ENCODE results near the gene ZNF18.
"Not testable (repeated sequence)": the region's sequence is repeated elsewhere in the genome, so short reads cannot be mapped to it uniquely, and the experiment has no call there.

ZNF18 gene

GRCh38 chr17:11986179-11986941, 10.9 kb downstream of the ZNF18 start:
- no peak for DNase-seq

- DNase-seq, result no peak
Observed at GRCh38 chr17:11981862-11982261, 15.4 kb downstream of the ZNF18 start.

GRCh38 chr17:11980813-11981212, 16.5 kb downstream of the ZNF18 start:
- DNase-seq, result no peak

GRCh38 chr17:11979795-11980194, 17.5 kb downstream of the ZNF18 start:
- no peak for DNase-seq

GRCh38 chr17:11972741-11973140, 24.5 kb downstream of the ZNF18 start:
- not testable (repeated sequence) for DNase-seq

- no peak for DNase-seq
Observed at GRCh38 chr17:11969565-11969964, 27.7 kb downstream of the ZNF18 start.

- DNase-seq, result no peak
Observed at GRCh38 chr17:11954936-11955335, 42.3 kb downstream of the ZNF18 start.

GRCh38 chr17:11953924-11954323, 43.4 kb downstream of the ZNF18 start:
- no peak for DNase-seq

- DNase-seq, result no peak
Observed at GRCh38 chr17:11952610-11953009, 44.7 kb downstream of the ZNF18 start.

- no peak for DNase-seq
Observed at GRCh38 chr17:11950771-11951519, 46.3 kb downstream of the ZNF18 start.

- not testable (repeated sequence) for DNase-seq
Observed at GRCh38 chr17:11949571-11949970, 47.7 kb downstream of the ZNF18 start.

GRCh38 chr17:11948789-11949188, 48.5 kb downstream of the ZNF18 start:
- no peak for DNase-seq

GRCh38 chr17:11944587-11944986, 52.7 kb downstream of the ZNF18 start:
- no peak for DNase-seq

GRCh38 chr17:11943759-11944347, 53.4 kb downstream of the ZNF18 start:
- no peak for DNase-seq

- not testable (repeated sequence) for DNase-seq
Observed at GRCh38 chr17:11943086-11943485, 54.2 kb downstream of the ZNF18 start.

GRCh38 chr17:11940904-11941303, 56.4 kb downstream of the ZNF18 start:
- no peak for DNase-seq

- DNase-seq, result peak; percentile 13
Observed at GRCh38 chr17:11935734-11936406, 61.4 kb downstream of the ZNF18 start.

- no peak for DNase-seq
Observed at GRCh38 chr17:11932337-11932898, 64.9 kb downstream of the ZNF18 start.

- no peak for DNase-seq
Observed at GRCh38 chr17:11928436-11928835, 68.8 kb downstream of the ZNF18 start.
